Measurements from ENCODE around the gene PPP6R1.

The PPP6R1 gene

GRCh38 chr19:55257461-55258420 lies 1.1 kb downstream of the PPP6R1 start:
- DNase-seq: no peak

DNA sequence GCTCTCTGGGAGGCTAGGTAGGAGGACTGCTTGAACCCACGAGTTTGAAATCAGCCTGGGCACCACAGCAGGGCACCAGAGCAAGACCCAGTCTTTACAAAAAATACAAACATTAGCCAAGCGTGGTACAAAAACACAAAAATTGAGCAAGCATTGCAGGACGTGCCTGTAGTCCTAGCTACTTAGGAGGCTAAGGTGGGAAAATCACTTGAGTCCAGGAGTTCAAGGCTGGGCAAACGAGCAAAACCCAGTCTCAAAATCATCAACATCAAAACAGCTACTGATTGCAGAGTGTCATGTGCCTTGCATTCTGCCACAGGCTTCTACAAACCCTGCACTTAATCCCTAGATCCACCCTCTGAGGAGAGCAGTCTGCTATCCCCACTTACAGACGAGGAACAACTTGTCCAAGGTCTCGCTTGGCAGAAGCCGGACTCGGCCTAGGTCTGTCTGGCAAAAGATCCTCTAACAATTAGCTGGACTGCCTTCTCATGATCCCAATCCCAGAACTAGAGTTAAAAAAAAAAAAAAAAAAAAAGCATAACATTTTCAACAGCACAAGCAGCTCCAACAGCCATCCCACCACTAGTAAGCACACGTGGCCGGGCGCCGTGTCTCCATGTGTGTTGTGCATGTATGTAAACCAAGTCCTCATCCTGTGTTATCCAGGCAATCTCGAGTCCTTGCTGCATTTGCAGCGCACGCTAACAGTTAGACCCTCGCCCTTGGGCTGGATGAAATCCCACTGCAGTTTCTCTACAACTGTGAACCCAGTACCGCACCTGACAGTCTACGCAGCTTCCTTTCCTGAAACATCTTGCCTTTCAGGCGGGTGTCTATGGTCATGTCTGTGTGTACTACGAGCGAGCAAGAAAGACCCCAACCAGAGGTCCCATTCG lies 2.0 kb downstream of the PPP6R1 start:
- DNase-seq: no peak

GRCh38 chr19:55255618-55256423 lies 3.0 kb downstream of the PPP6R1 start:
- no peak for DNase-seq

GRCh38 chr19:55254625-55254977 lies 4.2 kb downstream of the PPP6R1 start:
- no peak for DNase-seq

DNA sequence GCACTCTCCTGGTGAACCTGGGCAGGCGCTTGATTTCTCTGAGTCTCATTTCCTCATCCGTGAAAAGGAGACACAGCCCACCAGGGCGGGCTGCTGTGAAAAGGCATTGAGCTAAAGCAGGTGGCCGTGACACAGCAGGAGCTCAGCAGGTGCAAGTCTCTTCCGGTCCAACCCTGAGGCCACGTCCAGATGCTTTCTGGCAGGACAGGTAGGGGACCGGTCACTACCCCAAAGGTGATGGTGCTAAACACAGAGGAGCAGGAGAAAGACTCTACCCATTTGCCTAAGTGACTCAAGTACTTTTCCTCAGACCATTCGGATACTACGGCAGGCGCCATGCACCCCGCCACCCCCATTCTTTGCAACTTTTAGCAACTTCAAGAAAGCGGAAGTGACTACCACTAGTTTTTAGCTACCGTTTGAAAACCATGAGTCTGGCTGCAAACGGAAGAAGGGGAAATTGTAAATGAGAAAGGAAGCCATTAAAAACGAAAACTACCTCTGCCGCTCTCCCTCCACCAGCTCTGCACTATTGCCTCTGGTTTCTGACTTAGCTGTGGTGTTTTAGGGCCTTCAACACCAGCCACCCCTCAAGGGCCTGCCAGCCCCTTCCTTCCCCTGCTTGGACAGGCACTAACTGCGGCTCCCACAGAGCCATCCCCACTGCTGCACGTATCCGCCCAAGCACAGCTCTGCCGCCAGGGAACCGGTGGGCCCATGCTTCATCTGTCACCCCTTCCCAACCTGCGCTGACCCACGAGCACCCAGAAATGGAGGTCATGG lies 4.8 kb downstream of the PPP6R1 start:
- DNase-seq: peak; percentile 58

- no peak for DNase-seq
Measured at GRCh38 chr19:55252760-55253663, 5.8 kb downstream of the PPP6R1 start.

GRCh38 chr19:55251341-55252081 lies 7.3 kb downstream of the PPP6R1 start:
- peak; percentile 46 for DNase-seq

- DNase-seq: no peak
Measured at GRCh38 chr19:55250262-55251036, 8.4 kb downstream of the PPP6R1 start.

GRCh38 chr19:55249841-55250240 lies 9.0 kb downstream of the PPP6R1 start:
- no peak for DNase-seq

- DNase-seq: no peak
Measured at GRCh38 chr19:55248704-55249103, 10.1 kb downstream of the PPP6R1 start.

DNA sequence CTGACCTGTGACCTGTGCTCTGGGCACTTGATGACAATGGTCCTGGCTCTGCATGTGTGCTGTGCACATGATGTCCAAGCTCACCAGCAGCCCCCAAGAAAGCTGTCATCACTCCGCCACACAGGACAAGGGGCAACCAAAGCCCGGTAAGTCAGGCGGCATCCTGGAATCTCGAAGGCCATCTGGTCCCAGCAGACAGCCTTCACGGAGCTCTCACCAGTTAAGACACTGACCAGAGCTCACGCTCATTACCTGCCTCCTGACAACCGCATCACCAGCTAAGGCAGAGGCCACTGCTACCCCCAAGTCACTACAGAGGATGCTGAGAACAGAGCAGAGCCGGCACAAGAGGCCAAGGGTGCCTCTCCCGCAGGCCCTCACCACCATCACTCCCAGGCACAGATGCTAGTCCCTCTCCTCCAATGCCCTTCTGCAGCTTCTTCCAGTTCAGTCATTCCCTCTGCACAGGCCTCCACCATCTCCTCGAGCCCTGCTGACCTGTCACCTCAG lies 10.6 kb downstream of the PPP6R1 start:
- DNase-seq: no peak

DNA sequence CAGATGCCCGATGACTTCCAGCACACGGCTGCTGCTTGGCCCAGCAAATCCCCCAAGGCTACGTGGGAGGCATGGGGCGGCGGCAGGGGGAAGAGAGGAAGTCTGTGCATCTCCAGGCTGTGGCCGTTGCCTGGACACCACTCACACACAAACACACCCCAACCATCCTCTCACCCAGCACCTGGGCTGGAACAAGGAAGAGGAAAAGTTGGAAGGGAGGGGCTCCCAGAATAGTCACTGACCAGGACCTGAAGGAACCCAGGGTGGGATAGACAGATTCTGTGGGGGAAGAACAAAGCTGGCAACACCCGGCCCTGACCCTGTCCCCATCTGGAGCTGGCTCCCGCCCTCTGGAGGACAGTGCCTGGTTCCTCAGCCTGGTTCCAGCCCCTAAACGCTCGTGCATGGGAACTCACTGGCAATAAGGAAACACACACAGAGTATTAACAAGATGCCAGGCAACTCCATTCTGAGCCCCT lies 11.2 kb downstream of the PPP6R1 start:
- DNase-seq: no peak

GRCh38 chr19:55246462-55247451 lies 12.1 kb downstream of the PPP6R1 start:
- DNase-seq: no peak

- DNase-seq: no peak
Measured at GRCh38 chr19:55245236-55245904, 13.4 kb downstream of the PPP6R1 start.

DNA sequence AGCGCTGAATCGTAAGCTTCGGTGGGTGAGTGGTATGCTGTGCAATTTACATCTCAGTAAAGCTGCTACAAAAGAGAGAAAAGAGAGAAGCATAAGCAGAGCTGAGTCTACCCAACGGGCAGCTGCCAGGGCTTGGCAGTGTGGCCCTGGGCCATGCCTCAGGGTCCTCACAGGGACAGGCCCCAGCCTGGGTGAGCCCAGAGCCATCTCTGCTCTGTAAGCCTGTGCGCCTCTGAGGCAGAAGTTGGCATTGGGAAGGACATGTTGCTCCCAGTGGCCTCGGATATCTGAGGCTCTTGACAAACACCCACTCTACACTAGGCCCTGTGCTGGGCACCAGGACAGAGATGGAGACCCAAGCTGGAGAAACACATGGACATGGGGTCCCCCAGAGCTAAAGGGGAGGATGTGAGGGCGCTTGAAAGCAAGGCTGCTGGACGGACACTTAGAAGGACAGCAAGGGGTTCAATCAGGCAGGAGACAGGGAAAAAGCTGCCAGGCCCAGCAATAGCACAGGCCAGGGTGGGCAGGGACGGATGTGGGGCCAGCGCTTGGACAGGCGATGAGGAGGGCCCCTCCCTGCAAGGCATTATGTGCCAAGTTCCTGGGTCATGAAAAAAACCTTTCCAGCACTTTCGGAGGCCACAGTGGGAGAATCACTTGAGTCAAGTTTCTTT lies 14.7 kb downstream of the PPP6R1 start:
- no peak for DNase-seq

DNA sequence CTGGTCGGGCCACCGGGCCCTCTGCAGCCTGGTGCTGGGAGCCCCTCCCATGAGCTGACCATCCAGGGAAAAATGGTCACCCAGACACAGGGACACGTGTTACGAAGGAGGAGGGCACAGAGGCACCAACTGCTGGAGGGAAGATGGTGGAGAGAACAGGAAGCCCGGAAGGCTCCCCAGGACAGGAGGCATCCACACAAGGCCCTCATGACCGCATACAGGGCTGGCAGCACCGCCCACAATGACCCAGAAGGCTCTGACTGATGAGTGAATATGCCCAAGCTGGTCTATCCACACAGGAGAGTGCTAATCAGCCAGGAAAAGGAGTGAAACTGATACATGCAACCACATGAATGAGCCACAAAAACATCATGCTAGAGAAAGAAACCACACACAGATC lies 16.3 kb downstream of the PPP6R1 start:
- no peak for DNase-seq
